HepG2 (cell line): ENCODE measurements around the gene UACA. TPM values are rescaled to one million over a fixed set of nuclear protein-coding genes. Genes with fewer than 3 reads are reported as not detected.

Experiments used
- HNF1A ChIP-seq, 2 experiments: sonication (generic) in 1 of 2; formaldehyde crosslinking in 1 of 2; IDR thresholded peaks; 2 replicates each; pipeline versions ENCODE4 v1.4.0 to v1.6.1; 2016 to 2020; ENCODE audit warnings: borderline replicate concordance in 1 of 2, low read depth in 1 of 2, mild to moderate bottlenecking in 1 of 2, missing genetic modification reagents in 1 of 2
- KIAA2018 ChIP-seq: sonication (generic); formaldehyde crosslinking; IDR thresholded peaks from 2 replicates; pipeline ENCODE4 v1.5.0; 2020; ENCODE audit warnings: mild to moderate bottlenecking, missing genetic modification reagents, borderline replicate concordance
- POLR2A ChIP-seq, 2 experiments: IDR thresholded peaks; 2 replicates each; pipeline ENCODE4 v1.6.1; 2011; ENCODE audit warnings: low read depth in 2 of 2, low read length in 2 of 2, mild to moderate bottlenecking in 1 of 2, moderate library complexity in 1 of 2; ENCODE audit not compliant: insufficient read depth in 1 of 2
- polyA plus RNA-seq, 8 experiments: library from polyadenylated mRNA; depleted of rRNA in 3 of 8; stranded (reverse) in 7 of 8; unstranded in 1 of 8; fragments of >200 nt; fragmentation: Illumina TruSeq in 4 of 8; extraction: Trizol in 4 of 8; gene quantifications; 2 replicates each; pipeline versions ENCODE4 v1.2.1 to v1.2.3, GENCODE V29; 2011 to 2016; ENCODE audit warnings: low read depth in 4 of 8, missing spikeins in 1 of 8, mixed read lengths in 1 of 8; ENCODE audit not compliant: insufficient read depth in 1 of 8
- total RNA-seq, 5 experiments: library from RNA; depleted of rRNA; stranded (reverse); fragments of >200 nt; fragmentation: Illumina TruSeq; extraction: Trizol; gene quantifications; 2 replicates each; pipeline ENCODE4 v1.2.3, GENCODE V29; 2016; ENCODE audit warnings: low read depth in 1 of 5

The UACA gene
- total and polyA plus RNA-seq, 2 of the 13 experiments (the other 11 are each of a cell fraction or from before 2014, with no cell fraction given): 17.8 to 39.2 TPM

- no peak for TF ChIP-seq KIAA2018 (CRISPR knock-in tag)
- no peak for TF ChIP-seq HNF1A (IDR thresholded peaks at IDR 0.05; ENCODE audit: low read depth)
- TF ChIP-seq HNF1A (CRISPR knock-in tag; IDR thresholded peaks at IDR 0.05; ENCODE audit: borderline replicate concordance): no peak
- no peak for TF ChIP-seq POLR2A (IDR thresholded peaks at IDR 0.05; ENCODE audit: insufficient read depth in 1 of 2, low read depth in 2 of 2, low read length in 2 of 2)
These were observed 33.4 kb upstream of the UACA start (continued) for GRCh38 chr15:70796516-70797310.
